ENCODE measurements around the gene SGCA.

Gene SGCA

DNA sequence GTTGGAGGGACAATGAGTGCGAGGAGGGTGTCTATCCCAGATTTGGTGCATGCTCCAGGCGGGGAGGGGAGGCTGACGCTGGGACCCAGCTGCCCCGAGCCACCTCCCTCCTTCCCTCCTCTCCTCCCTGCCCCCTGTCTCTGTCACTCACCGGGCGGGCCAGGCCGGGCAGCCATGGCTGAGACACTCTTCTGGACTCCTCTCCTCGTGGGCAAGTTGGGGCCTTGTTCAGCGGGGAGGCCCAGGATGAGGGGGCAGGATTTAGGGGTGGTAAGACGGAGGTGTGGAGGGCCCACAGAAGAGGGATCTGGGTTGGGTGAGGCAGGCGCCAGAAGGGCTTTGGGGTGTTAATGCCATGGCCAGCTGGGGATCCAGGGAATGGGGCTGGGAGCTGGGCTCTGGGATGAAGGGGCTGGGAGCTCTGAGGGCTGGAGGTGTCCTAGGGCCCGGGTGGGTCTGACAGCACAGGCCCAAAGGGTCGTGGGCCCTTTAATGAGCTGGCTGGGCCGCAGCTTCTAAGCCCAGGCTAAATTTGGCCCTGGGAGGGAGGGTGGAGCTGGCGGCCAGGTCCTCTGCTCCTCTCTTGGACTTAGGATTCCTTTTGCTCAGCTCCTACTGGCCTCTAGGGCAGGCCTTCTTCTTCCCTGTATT lies at the start of gene SGCA:
Gene SGCA (plus strand): TSS at position 139 of the 651 bp plus-strand sequence. CDS start 36 bp downstream, at position 175.
- no peak for DNase-seq

DNA sequence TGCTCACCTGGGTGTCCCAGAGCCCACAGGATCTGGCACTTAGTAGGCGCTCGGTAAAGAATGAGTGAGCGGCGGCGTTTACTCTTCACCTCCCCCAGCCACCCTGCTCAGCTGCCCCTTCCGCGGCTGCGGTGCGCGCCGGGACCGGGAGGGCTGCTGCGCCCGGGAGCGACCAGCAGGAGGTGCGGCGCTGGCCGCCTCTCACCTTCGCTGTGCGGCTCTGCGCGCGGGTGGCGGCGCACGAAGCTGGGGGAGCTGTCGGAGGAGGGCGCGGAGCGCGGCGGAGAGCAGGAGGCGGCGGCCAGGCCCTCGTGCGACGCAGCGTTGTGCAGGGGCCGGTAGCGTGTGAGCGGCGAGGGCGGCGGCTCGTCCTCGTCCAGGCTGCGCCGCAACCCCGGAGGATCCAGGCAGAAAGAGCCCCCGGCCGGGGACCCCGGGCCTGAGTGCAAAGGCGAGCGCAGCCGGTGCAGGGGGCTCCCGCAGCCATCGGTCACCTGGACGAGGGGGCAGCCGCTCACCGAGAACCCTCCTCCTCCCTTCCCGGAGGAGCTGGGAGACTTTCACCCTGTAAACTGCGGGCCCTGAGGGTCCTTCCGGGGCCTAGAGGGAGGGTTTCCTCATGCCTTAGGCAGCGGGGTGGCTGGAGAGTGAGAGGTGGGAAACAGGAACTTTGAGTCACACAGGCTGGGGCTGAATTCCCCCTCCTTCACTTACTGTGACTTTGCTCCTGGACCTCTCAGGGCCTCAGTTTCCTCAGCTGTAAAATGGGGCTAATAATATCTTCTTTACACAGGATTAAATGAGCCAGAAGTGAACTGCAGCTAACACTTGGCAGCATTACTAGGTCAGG lies 48.4 kb upstream of the SGCA start:
- DNase-seq = peak; percentile 94

DNA sequence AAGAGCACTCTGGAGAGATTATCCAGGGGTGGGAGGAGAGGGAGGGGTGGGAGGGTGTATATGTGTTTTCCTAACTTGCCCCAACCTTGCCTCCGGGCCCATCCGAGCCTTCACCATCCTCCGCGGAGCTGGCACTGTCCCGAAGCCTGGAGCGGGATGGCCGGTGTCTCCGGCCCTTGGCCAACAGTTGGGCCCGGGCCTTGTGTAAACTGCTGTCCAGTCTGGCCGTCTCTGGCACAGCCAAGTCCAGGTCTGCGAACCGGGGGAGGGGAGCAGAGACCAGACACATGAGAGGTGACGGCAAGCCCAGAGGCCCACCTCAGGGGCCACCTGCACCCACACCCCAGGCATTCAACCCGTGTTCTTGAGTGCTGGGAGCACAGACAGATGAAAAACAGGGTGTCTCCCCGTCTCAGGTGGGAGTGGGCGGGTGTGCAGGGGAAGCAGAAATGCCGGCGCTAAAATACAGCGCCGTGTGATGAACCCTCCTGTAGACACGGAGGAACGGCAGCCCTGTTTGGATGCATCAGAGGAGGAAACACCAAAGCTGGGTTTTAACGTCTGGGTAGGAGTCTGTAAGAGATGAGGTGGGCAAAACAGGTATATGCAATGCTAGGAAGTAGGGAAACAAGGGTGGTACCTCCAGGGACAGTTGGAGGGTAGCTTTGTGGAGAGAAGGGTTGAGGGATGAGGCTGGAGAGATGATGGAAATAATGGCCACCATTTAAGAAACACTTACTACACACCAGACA lies 47.6 kb upstream of the SGCA start:
- no peak for DNase-seq

DNA sequence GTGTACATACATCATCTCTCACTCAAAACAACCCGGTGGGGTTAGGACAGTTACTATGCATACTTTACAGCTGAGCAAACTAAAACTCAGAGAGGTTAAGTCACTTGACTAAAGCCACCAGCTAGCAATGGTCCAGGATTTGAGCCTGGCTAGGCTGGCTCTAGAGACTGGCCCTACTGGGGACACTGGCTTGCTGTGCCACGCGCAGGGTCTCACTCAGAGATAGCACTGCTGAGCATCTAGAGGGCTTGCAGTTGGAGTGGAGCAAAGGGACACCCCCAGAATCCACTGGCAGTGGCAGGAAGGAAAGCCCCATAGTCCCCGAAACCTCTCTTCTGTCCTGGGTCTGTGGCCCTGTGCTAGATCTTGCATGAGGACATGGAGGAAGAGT lies 47.0 kb upstream of the SGCA start:
- no peak for DNase-seq

DNA sequence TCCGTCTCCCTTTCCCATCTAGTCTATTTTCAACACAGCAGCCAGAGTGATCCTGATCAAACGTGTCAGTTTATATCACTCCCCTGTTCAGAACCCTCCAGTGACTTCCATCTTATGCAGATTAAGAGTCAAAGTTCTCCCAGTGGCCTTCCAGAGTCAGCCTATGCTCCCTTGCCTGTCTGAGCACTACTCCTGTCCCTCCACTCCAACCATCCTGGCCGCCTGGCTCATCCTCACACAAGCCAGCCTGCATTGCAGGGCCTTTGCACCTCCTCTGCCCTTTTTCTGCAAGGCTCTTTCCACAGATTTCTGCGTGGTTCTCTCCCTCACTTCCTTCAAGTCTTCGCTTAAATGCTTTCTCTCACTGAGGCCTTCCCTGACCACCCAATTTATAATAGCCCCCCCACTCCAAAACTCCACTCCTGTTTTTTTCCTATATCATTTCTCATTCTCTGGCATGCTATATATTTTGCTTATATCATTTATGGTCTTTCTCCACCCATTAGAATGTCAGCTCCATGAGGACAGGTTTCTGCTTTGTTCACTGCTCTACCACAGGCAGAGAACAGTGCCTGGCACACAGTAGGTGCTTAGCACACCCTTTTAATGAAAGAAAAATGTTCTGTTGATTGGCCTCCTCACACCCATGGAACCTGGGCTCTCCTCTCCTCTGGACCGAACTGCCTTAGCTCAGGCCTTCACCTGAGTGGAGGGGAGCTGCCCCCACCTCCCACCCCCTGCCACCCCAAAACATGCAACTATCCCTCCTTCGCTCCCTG lies 45.1 kb upstream of the SGCA start:
- DNase-seq = no peak

DNA sequence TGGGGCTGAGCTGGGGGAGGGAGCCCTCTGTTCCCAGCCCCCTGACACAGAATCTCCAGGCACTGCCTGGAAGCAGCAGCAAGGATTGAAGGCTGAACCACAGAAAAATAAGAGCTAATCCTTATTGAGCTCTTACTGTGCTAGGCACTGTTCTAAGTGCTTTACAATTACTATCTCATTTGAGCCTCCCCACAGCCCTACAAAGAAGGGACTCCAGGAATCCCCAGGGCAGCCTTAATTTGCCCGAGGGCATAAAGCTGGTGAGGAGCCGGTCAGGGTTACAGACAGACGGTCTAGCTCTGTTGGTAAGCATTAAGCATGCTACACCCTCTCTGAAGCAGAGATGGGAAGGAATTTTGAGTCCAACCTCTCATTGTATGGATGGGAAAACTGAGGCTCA lies 42.9 kb upstream of the SGCA start:
- DNase-seq = peak; percentile 78

DNA sequence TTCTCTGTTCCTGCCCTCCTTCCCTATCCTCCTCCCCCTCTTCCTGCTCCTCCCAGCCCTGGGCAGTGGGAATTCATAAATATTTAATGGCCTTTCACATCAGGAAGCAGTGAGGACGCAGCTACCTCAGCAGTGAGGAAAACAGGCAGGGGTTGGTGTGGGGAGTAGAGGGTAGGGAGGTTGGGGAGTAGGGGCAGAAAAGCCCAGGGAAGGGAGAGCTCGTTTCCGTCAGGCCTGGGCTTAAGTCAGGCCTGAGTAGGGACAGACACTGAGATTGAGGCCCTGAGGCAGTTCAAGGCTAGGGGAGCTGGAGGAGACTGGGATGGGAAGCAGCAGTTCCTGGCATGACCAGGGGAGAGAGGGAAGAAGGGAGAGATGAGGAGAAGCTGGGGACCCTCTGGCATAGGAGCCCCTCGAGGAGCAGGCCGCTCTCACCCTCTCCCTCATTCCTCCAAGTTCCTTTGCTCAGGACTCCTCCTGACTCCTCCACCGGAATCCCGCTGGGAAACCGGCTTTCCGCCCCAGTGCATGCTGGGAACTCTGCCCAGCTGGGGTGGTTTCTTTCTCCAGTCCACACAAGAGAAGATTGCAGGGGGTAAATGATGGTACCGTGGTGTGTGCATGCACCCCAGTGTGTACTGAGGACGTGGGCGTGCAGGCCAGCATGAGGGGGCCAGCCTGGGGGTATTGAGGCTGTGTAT lies 42.0 kb upstream of the SGCA start:
- DNase-seq = peak; percentile 81

DNA sequence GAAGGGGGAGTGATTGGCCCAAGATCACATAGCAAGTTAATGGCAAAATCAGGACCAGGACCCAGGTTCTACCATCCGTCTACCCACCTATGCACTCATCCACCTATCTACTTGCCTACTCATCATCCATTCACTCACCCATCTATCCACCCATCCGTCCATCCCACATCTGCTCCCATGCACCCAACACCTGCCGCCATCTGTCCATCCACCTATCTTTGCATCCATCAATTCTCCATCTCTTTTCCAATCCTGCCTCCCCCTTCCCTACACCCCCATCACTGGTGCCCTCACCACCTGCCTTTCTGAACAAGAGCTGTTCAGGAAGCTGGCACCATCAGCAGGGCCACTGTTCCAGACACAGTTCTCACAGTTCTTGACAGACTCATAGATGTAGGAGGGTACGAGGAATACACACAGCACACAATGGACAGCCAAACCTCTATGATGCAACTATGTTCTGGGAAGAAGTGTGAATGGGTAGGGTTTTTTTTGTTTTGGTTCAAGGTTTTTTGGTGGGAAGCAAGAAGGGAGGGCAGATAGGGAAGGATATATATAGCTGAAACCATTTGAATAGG lies 40.3 kb upstream of the SGCA start:
- DNase-seq = no peak

DNA sequence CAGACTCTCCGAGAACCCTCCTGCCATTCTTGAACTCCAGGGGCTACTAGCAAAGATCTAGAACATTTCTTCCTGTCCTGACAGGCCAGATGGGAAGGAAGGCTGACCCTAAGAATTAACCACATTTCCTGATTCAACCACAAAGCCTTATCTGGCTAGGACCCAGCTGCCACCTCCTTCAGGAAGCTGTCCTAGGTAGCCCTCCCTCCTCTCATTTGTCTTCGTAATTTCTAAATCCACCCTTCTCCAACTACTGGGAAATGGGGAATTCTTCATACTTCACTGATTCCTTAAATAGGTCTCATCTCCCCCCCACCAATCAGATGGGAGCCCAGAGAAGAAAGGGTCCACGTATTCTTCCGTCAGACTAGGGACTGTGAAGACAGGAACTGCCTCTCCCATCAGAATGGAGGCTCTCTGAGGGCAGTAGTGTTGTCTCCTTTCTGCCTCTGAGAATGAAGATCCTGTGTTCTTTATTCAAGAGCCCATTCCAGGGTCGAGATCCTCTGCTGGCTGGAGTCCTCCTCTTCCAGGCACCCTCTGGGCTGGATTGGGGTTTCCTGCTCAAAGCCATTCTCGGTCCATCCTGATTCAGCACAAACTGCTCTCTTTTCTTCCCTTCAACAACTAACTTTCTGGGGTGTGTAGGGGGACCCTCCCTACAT lies 38.0 kb upstream of the SGCA start:
- no peak for DNase-seq

DNA sequence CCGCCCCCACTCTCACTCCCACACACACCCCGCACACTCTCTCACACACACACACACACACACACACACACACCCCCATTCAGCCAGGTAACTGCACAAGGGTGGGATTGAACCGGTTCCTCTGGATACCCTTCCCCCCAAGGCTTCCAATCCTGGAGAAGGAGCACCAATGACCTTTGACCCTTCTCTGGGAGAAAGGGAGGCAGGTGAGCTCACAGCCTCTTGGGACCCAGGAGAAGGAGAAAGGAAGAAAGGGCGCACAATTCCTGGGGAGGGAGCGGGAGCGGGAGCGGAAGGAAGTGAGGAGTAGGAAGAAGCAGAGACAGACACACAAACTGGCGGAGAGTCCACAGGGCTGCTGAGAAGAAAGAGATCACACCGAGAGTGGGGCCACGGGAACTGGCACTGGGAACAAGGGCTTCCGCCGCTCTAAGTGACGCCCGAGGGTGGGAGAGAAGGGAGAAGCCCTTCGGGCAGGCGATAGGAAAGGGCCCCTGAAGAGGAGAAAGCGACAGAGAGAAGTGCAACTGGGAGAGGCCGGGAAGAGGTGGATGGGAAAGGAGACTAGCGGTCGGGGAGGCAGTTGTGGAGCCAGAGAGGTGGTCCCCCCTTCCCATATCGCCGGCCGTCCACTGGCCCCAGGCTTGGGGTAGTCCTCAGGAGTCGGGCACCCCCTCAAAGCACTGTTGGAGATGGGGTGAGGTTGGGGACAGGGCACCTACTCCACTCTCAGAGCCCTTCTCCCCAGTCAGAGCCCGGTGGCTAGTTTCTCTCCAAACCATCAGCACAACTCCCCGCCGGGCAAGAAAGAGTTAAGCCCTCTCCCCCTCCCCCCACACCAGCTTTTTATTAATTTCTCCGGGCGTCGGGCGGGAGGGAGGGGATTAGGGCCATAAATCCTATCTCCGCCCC lies 37.1 kb upstream of the SGCA start:
- DNase-seq = no peak

DNA sequence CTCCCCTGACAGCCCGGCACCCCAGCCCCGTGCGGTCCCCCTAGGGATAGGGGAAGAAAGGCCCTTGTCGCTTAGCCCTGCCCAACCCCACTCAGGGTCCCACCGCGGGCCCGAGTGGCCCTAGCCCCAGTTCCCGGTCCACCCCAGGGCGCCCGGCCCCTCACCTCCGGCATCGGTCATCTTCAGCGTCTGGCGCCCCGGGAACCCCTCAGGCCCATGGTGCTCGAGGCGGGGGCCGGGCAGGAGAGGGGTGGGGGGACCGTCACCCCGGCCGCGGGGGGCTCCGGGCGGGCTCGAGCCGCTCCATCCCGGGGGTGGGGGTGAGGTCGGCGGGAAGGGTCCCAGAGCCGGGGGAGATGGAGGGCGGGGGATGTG lies 36.5 kb upstream of the SGCA start:
- no peak for DNase-seq

DNA sequence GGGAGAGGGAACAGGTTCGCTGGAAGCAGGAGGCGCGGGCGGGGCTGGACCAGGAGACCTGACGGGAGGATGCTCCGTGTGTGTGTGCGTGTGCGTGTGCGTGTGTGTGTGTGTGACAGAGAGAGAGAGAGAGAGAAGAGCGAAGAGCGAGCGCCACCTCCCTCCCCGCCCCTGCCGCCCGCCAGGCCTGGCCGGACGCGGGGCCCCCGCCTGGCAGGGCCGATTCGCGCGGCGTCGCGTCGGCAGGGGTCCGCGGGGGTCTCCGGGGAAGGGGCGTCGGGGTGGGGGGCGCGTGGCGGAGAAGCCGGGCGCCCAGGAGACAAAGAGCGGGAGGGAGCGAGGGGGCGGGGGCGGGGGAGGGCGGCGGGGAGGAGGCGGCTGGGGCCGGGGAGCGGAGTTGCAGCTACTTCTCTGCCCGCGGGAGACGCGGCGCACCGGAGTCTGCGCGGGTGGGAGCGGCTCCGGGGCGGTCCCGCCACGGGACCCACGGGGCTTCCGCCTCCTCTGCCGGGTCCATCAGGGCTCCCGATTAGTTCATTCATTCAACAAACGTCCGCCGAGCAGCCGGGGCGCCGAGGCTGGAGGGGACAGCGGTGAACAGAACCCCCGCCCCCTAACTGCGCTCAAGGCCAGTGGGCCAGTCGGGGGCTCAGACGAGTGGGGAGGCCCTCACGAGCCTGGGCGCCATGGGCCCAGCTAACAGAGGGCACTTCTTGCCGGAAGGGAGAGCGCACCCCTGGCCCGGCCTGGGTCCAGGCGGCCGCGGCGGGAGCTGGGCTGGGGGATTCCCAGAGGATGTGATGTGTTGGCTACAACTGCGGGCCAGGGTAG lies 35.9 kb upstream of the SGCA start, which contains the start of gene SAMD14:
Gene SAMD14 (minus strand): TSS at position 433 of the 831 bp plus-strand sequence. CDS start 5,201 bp downstream, outside the sequence.
- DNase-seq = peak; percentile 83

DNA sequence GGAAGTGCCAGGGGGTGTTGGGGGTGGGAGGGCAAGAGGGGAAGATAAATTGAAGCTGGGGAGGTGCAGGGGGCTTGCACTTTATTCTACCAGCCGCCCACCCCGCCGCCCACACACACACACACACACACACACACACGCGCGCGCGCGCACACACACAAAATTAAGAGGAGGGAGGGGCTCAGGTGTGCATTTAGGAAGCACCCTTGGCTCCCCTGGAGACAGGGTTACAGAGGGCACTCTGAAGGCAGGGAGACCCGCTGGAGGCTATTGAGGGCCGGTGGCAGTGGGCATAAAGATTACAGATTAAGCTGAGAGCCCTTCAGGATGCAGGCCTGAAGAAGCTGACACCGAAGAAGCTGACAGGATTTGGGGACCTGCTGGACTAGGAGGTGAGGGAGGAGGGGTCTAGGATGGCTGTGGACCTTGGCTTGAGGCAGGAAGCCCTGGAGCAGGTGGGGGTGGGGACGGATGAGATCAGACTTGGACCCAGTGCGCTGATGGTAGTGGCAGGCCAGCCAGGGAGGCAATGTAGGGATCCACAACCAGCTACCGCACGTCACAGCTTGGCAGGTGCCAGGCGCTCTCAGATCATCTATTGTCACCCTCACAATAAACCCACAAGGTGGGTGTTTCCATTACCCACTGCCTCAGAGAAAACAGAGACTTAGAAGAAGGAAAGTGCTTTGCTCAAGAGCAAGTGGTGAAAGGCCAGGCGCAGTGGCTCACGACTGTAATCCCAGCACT lies 35.1 kb upstream of the SGCA start:
- DNase-seq = no peak

DNA sequence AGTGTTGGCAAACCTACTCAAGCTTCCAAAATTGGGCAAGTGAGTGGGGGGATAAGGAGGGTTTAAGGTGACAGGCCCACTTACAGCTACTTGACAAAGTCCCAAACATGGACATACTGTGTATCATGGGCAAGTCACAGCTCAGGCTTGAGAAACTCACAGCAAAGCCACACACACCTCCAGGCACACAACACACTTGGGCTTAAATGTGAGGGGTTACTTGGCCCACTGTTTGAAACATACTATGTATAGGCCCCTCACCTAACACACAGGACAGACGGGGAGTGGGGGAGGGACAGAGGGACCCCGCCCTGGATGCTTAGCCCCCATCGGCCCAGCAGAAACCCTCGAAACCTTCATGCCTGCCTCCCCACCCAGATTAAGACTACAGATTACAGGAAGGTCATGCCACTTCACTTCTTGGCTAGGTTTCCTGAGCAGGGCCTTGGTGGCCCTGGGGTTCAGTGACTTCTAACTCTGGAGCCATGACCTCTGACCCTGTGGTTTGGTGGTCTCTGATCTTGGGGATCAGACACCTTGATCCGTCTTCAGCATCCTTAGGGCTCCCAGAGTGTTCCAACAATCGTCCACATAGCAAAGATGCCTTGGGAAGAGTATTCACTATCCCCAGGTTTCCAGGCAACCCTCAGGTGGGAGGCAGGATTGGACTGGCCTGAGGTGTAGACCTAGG lies 33.6 kb upstream of the SGCA start:
- no peak for DNase-seq

DNA sequence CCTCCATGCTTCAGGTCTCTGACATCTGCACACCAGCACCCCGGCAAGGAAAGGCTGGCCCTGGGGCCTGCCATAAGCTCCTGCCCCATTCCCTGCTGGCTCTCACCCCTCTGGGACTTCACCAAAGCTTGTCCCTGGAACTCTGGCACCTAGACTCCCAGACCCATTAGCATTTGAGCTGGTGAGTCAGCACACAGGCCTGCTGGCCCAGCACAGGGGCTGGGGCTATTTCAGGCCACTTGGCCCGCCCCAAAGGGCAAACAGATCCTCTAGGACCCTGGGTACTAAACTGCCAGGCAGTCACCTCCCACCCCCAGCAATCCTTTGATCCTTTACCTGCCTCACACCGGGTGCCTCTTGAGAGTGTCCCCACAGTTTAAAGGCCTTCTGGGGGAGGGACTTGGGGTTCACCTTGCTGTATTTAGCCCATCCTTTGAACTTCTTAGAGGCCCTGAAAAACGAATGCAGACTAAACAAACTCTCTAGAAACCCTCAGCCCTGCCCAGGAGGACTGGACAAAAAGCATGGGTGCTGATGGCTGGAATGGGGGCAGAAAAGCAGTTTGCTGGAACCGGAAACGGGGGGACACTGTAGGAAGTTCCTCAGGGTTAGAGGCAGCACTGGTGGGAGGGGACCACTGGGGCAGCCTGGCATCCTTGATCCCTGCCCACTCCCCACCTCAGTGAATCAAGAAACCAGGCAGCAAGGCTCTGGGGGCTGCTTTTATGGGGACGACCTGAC lies 32.6 kb upstream of the SGCA start:
- peak; percentile 96 for DNase-seq

DNA sequence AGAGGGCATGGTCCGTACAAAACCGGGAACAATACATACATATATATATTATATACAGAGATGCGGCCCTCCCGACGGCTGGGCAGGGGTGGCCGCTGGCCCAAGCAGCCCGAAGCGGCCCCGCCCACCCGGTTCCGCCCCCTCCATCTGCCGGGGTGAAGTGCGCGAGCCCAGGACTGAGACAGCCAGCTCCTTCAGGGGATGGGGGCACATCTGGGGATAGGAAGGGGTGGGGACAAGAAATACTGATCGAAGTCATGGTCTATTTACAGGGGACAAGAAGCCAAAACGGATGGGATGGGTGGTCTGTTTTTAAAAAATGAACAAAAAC lies 32.1 kb upstream of the SGCA start:
- DNase-seq = no peak
